DOHH2 (cell line): Measurements from ENCODE around the gene ZNF462.

Source experiments
- CTCF ChIP-seq: fragments of 200-600 bp; sonication (generic); IDR thresholded peaks from one replicate; pipeline ENCODE4 v1.5.1; 2014; ENCODE audit warnings: antibody characterized with exemption, mild to moderate bottlenecking, low read depth, low read length; ENCODE audit not compliant: poor library complexity, severe bottlenecking
- EZH2phosphoT487 ChIP-seq: fragments of 200-600 bp; sonication (generic); IDR thresholded peaks from 2 replicates; pipeline ENCODE4 v1.6.1; 2017; ENCODE audit warnings: borderline replicate concordance, mild to moderate bottlenecking, antibody characterized with exemption, low read length, moderate library complexity, mixed read lengths

GRCh38 chr9:106857811-106858470 lies 5.0 kb upstream of the ZNF462 start:
- TF ChIP-seq CTCF (no peak), EZH2phosphoT487 (no peak)
